ENCODE data around the gene NR5A2.

GRCh38 chr1:200181861-200182260 is 154.4 kb downstream of the NR5A2 start:
- TF ChIP-seq CTCF (IDR thresholded peaks at IDR 0.05) (no peak), EZH2phosphoT487 (IDR thresholded peaks at IDR 0.05) (no peak), EZH2 (IDR thresholded peaks at IDR 0.05) (no peak)

Measured in neural progenitor cell (in vitro differentiated cells).